ENCODE data around the gene STAT2.
"Not testable (repeated sequence)": the region's sequence is repeated elsewhere in the genome, so short reads cannot be mapped to it uniquely, and the experiment has no call there.

Gene STAT2

GRCh38 chr12:56366948-56367347 is 7.0 kb upstream of the STAT2 start:
- intact Hi-C loops (cut with DNase I): no loop called here
- DNase-seq: no peak

- intact Hi-C loops (cut with DNase I): loop anchor here (5.0 kb wide), 1 partner anchor 90 kb away; the partner anchor contains the start of gene MIP
- no peak for DNase-seq
Observed at GRCh38 chr12:56362130-56363059, 2.5 kb upstream of the STAT2 start, which contains the start of gene APOF. Gene APOF (minus strand): TSS chr12:56362857. CDS start chr12:56362745, 112 bp downstream.

- DNase-seq: no peak
- intact Hi-C loops (cut with DNase I): loop anchor here (5.0 kb wide), 1 partner anchor 91 kb away; the partner anchor contains the start of gene MIP
Observed at GRCh38 chr12:56361487-56362129, 1.7 kb upstream of the STAT2 start.

- peak in 33 of 42 donors; percentile 15 to 78 (median 54) for DNase-seq
- intact Hi-C loops (cut with DNase I): no loop called here
Observed at GRCh38 chr12:56358836-56359532, 923 bp downstream of the STAT2 start.

- no peak for DNase-seq
- intact Hi-C loops (cut with DNase I): no loop called here
Observed at GRCh38 chr12:56351325-56351724, 8.6 kb downstream of the STAT2 start.

- intact Hi-C loops (cut with DNase I): no loop called here
- DNase-seq: no peak
Observed at GRCh38 chr12:56350662-56351061, 9.2 kb downstream of the STAT2 start.

- intact Hi-C loops (cut with DNase I): no loop called here
- no peak for DNase-seq
Observed at GRCh38 chr12:56348776-56349175, 11.1 kb downstream of the STAT2 start.

- DNase-seq; intact Hi-C loops (cut with DNase I): not testable (repeated sequence)
Observed at GRCh38 chr12:56347255-56347654, 12.7 kb downstream of the STAT2 start.

- no peak for DNase-seq
Observed at GRCh38 chr12:56346675-56347074, 13.2 kb downstream of the STAT2 start.

GRCh38 chr12:56342290-56342689 is 17.6 kb downstream of the STAT2 start:
- DNase-seq; intact Hi-C loops (cut with DNase I): not testable (repeated sequence)

More at GRCh38 chr12:56346675-56347074, 13.2 kb downstream of the STAT2 start:
- intact Hi-C loops (cut with DNase I): no loop called here

- intact Hi-C loops (cut with DNase I): no loop called here
- no peak for DNase-seq
Observed at GRCh38 chr12:56341616-56342015, 18.3 kb downstream of the STAT2 start.

- intact Hi-C loops (cut with DNase I): no loop called here
- DNase-seq: no peak
Observed at GRCh38 chr12:56339158-56339422, 20.8 kb downstream of the STAT2 start.

GRCh38 chr12:56338308-56339157 is 21.4 kb downstream of the STAT2 start, which contains the start of gene IL23A:
Gene IL23A (plus strand): TSS chr12:56338884. CDS start chr12:56339045, 161 bp downstream.
- intact Hi-C loops (cut with DNase I): no loop called here
- no peak for DNase-seq

- no peak for DNase-seq
- intact Hi-C loops (cut with DNase I): no loop called here
Observed at GRCh38 chr12:56337753-56338251, 22.1 kb downstream of the STAT2 start.

- intact Hi-C loops (cut with DNase I): no loop called here
- peak in 13 of 42 donors; percentile 14 to 45 (median 22) for DNase-seq
Observed at GRCh38 chr12:56336361-56337167, 23.3 kb downstream of the STAT2 start.

GRCh38 chr12:56335527-56335926 is 24.4 kb downstream of the STAT2 start:
- intact Hi-C loops (cut with DNase I): not testable (repeated sequence)

GRCh38 chr12:56334490-56334793 is 25.5 kb downstream of the STAT2 start:
- intact Hi-C loops (cut with DNase I): loop anchor here (5.0 kb wide), 1 partner anchor 133 kb away; the partner anchor contains the start of gene SPRYD4
- DNase-seq: no peak

More at GRCh38 chr12:56335527-56335926, 24.4 kb downstream of the STAT2 start:
- DNase-seq: not testable (repeated sequence)

Data from head of caudate nucleus (tissue), 42 donors.